GM19035 (cell line): ENCODE data around the gene MIS18A.
"Not testable (repeated sequence)": the region's sequence is repeated elsewhere in the genome, so short reads cannot be mapped to it uniquely, and the experiment has no call there.

Source experiments
- ATAC-seq: cut with Tn5 transposase; IDR thresholded peaks from one replicate; pipeline ENCODE4 v1.9.1; 2021; ENCODE audit not compliant: unreplicated experiment

Gene MIS18A

GRCh38 chr21:32306021-32306780 is 27.4 kb upstream of the MIS18A start:
- ATAC-seq = no peak

GRCh38 chr21:32304998-32305397 is 26.1 kb upstream of the MIS18A start:
- ATAC-seq = no peak

GRCh38 chr21:32303385-32303784 is 24.5 kb upstream of the MIS18A start:
- ATAC-seq = no peak

- no peak for ATAC-seq
Observed at GRCh38 chr21:32302560-32302959, 23.7 kb upstream of the MIS18A start.

- no peak for ATAC-seq
Observed at GRCh38 chr21:32301596-32301995, 22.7 kb upstream of the MIS18A start.

- ATAC-seq = no peak
Observed at GRCh38 chr21:32300117-32300681, 21.4 kb upstream of the MIS18A start.

- no peak for ATAC-seq
Observed at GRCh38 chr21:32299695-32300094, 20.8 kb upstream of the MIS18A start.

GRCh38 chr21:32298658-32299081 is 19.8 kb upstream of the MIS18A start, which contains the start of gene MRAP:
Gene MRAP, plus strand, starts transcription at chr21:32298855. Its CDS starts 117 bp downstream, at chr21:32298972.
- ATAC-seq = no peak

- ATAC-seq = no peak
Observed at GRCh38 chr21:32298148-32298559, 19.3 kb upstream of the MIS18A start.

- ATAC-seq = no peak
Observed at GRCh38 chr21:32297449-32297848, 18.6 kb upstream of the MIS18A start.

GRCh38 chr21:32285476-32285875 is 6.6 kb upstream of the MIS18A start:
- no peak for ATAC-seq

- no peak for ATAC-seq
Observed at GRCh38 chr21:32282992-32283391, 4.1 kb upstream of the MIS18A start.

GRCh38 chr21:32281531-32281930 is 2.7 kb upstream of the MIS18A start:
- ATAC-seq = no peak

- no peak for ATAC-seq
Observed at GRCh38 chr21:32279377-32279680, 480 bp upstream of the MIS18A start.

- ATAC-seq = no peak
Observed at GRCh38 chr21:32278103-32278502, 746 bp downstream of the MIS18A start.

- no peak for ATAC-seq
Observed at GRCh38 chr21:32276671-32277070, 2.2 kb downstream of the MIS18A start.

GRCh38 chr21:32270748-32271147 is 8.1 kb downstream of the MIS18A start:
- no peak for ATAC-seq

GRCh38 chr21:32265321-32265720 is 13.5 kb downstream of the MIS18A start:
- not testable (repeated sequence) for ATAC-seq

- ATAC-seq = no peak
Observed at GRCh38 chr21:32261929-32262328, 16.9 kb downstream of the MIS18A start.

GRCh38 chr21:32260130-32260529 is 18.7 kb downstream of the MIS18A start:
- ATAC-seq = no peak

GRCh38 chr21:32258786-32259048 is 20.1 kb downstream of the MIS18A start:
- not testable (repeated sequence) for ATAC-seq

GRCh38 chr21:32257962-32258785 is 20.7 kb downstream of the MIS18A start:
- ATAC-seq = peak; percentile 55
